HG03103 (cell line): ENCODE data around the gene KHNYN.
"Not testable (repeated sequence)": the region's sequence is repeated elsewhere in the genome, so short reads cannot be mapped to it uniquely, and the experiment has no call there.

ENCODE experiments used
- ATAC-seq: cut with Tn5 transposase; IDR thresholded peaks from one replicate; pipeline ENCODE4 v1.9.1; 2021; ENCODE audit warnings: low read depth; ENCODE audit not compliant: unreplicated experiment

KHNYN gene

GRCh38 chr14:24437020-24437735 lies 7.4 kb downstream of the KHNYN start:
- ATAC-seq = no peak

GRCh38 chr14:24437736-24438067 lies 7.9 kb downstream of the KHNYN start:
- ATAC-seq = no peak

GRCh38 chr14:24438223-24439097 lies 8.7 kb downstream of the KHNYN start:
- ATAC-seq = no peak

GRCh38 chr14:24439257-24439656 lies 9.5 kb downstream of the KHNYN start:
- no peak for ATAC-seq

GRCh38 chr14:24439830-24440605 lies 10.3 kb downstream of the KHNYN start:
- ATAC-seq = no peak

- ATAC-seq = no peak
Measured at GRCh38 chr14:24440606-24441399, 11.0 kb downstream of the KHNYN start.

- ATAC-seq = no peak
Measured at GRCh38 chr14:24441485-24441884, 11.7 kb downstream of the KHNYN start.

- ATAC-seq = no peak
Measured at GRCh38 chr14:24441904-24442239, 12.1 kb downstream of the KHNYN start.

- ATAC-seq = peak; percentile 92
Measured at GRCh38 chr14:24442240-24443052, 12.7 kb downstream of the KHNYN start, which contains the start of gene SDR39U1. Gene SDR39U1 (minus strand): TSS chr14:24442776. CDS start chr14:24442769, 7 bp downstream.

GRCh38 chr14:24443053-24443665 lies 13.4 kb downstream of the KHNYN start:
- ATAC-seq = no peak

- ATAC-seq = not testable (repeated sequence)
Measured at GRCh38 chr14:24450828-24451227, 21.1 kb downstream of the KHNYN start.

GRCh38 chr14:24456980-24457379 lies 27.2 kb downstream of the KHNYN start:
- ATAC-seq = no peak

GRCh38 chr14:24458736-24459135 lies 29.0 kb downstream of the KHNYN start:
- ATAC-seq = no peak

GRCh38 chr14:24459331-24459730 lies 29.6 kb downstream of the KHNYN start:
- ATAC-seq = no peak

GRCh38 chr14:24461336-24461735 lies 31.6 kb downstream of the KHNYN start:
- no peak for ATAC-seq

- no peak for ATAC-seq
Measured at GRCh38 chr14:24463017-24463883, 33.5 kb downstream of the KHNYN start.

- ATAC-seq = no peak
Measured at GRCh38 chr14:24463884-24464785, 34.4 kb downstream of the KHNYN start.
